KMS-11 (cell line): ENCODE data around the gene CD8A.
"Not testable (repeated sequence)": the region's sequence is repeated elsewhere in the genome, so short reads cannot be mapped to it uniquely, and the experiment has no call there.

Experiments used
- H2AFZ ChIP-seq: fragments of 200-600 bp; sonication (generic); 2 replicates; pipeline ENCODE4 v1.6.1; 2016; ENCODE audit warnings: antibody characterized with exemption, mixed run types, low read depth
- H3K27ac ChIP-seq: fragments of 200-600 bp; sonication (generic); 2 replicates; pipeline ENCODE4 v1.6.1; 2016; ENCODE audit warnings: mild to moderate bottlenecking, mixed run types
- H3K27me3 ChIP-seq: fragments of 200-600 bp; sonication (generic); 2 replicates; pipeline ENCODE4 v1.6.1; 2017; ENCODE audit warnings: mild to moderate bottlenecking, low read depth, mixed run types, moderate library complexity; ENCODE audit not compliant: insufficient read depth
- H3K36me3 ChIP-seq: fragments of 200-600 bp; sonication (generic); 2 replicates; pipeline ENCODE4 v1.6.1; 2017; ENCODE audit warnings: mild to moderate bottlenecking, mixed run types; ENCODE audit not compliant: insufficient read depth
- H3K4me1 ChIP-seq: fragments of 200-600 bp; sonication (generic); 2 replicates; pipeline ENCODE4 v1.6.1; 2016; ENCODE audit warnings: mild to moderate bottlenecking, low read depth, mixed run types; ENCODE audit not compliant: poor library complexity, severe bottlenecking
- H3K4me2 ChIP-seq: fragments of 200-600 bp; sonication (generic); 2 replicates; pipeline ENCODE4 v1.7.0; 2016; ENCODE audit warnings: mild to moderate bottlenecking, mixed run types
- H3K4me3 ChIP-seq: fragments of 200-600 bp; sonication (generic); IDR thresholded peaks from 2 replicates; pipeline ENCODE4 v1.6.1; 2017; ENCODE audit warnings: low read depth, low read length, mixed read lengths; ENCODE audit not compliant: insufficient read depth
- H3K79me2 ChIP-seq: fragments of 200-600 bp; sonication (generic); 2 replicates; pipeline ENCODE4 v1.6.1; 2016; ENCODE audit warnings: low read depth, mixed run types; ENCODE audit not compliant: insufficient read depth
- H3K9ac ChIP-seq: fragments of 200-600 bp; sonication (generic); 2 replicates; pipeline ENCODE4 v1.6.1; 2016; ENCODE audit warnings: mild to moderate bottlenecking, mixed run types
- H4K20me1 ChIP-seq: fragments of 200-600 bp; sonication (generic); 2 replicates; pipeline ENCODE4 v1.6.1; 2016; ENCODE audit warnings: mild to moderate bottlenecking, mixed run types; ENCODE audit not compliant: insufficient read depth
- CTCF ChIP-seq: fragments of 200-600 bp; sonication (generic); conservative IDR thresholded peaks from 2 replicates; pipeline ENCODE4 v1.6.1; 2017; ENCODE audit warnings: low read depth, mild to moderate bottlenecking, antibody characterized with exemption, low read length, moderate library complexity, mixed read lengths

Gene CD8A

GRCh38 chr2:86746939-86747338, 43.8 kb downstream of the CD8A start:
- Histone ChIP-seq H3K4me3 (no peak overlapping the region), H3K9ac (no peak overlapping the region), H3K27ac (no peak overlapping the region), H4K20me1 (no peaks in the 10 kb centered on the region), H3K79me2 (peaks cover 8% of the 10 kb centered on the region; the same call in 1 of the 2 replicates), H3K27me3 (no peaks in the 10 kb centered on the region), H2AFZ (no peak overlapping the region), H3K4me2 (no peak overlapping the region), H3K36me3 (peaks cover 14% of the 10 kb centered on the region; the same call in 1 of the 2 replicates), H3K4me1 (peaks cover 29% of the 10 kb centered on the region)
- no peak for TF ChIP-seq CTCF

GRCh38 chr2:86744152-86744551, 46.6 kb downstream of the CD8A start:
- no peak overlapping the region for H3K4me3 ChIP-seq
- no peaks in the 10 kb centered on the region for H4K20me1 ChIP-seq
- no peaks in the 10 kb centered on the region for H3K27me3 ChIP-seq
- no peak for TF ChIP-seq CTCF
- H3K36me3 ChIP-seq: peaks cover 7% of the 10 kb centered on the region; the same call in 1 of the 2 replicates
- H3K4me1 ChIP-seq: peaks cover 20% of the 10 kb centered on the region
- no peak overlapping the region for H3K9ac ChIP-seq
- H3K4me2 ChIP-seq: no peak overlapping the region
- H3K79me2 ChIP-seq: peaks cover 8% of the 10 kb centered on the region; the same call in 1 of the 2 replicates
- no peak overlapping the region for H2AFZ ChIP-seq
- no peak overlapping the region for H3K27ac ChIP-seq

GRCh38 chr2:86741889-86742498, 48.7 kb downstream of the CD8A start:
- not testable (repeated sequence) for H3K79me2 ChIP-seq, H2AFZ ChIP-seq, H4K20me1 ChIP-seq, H3K9ac ChIP-seq, H3K27ac ChIP-seq, H3K27me3 ChIP-seq, H3K36me3 ChIP-seq, H3K4me3 ChIP-seq, H3K4me1 ChIP-seq, H3K4me2 ChIP-seq

- not testable (repeated sequence) for H3K9ac ChIP-seq, H3K36me3 ChIP-seq, H3K79me2 ChIP-seq, H2AFZ ChIP-seq, H3K27me3 ChIP-seq, H3K27ac ChIP-seq, H3K4me3 ChIP-seq, H3K4me1 ChIP-seq, H4K20me1 ChIP-seq, H3K4me2 ChIP-seq
Measured at GRCh38 chr2:86739889-86740288, 50.8 kb downstream of the CD8A start.

GRCh38 chr2:86739485-86739884, 51.2 kb downstream of the CD8A start:
- H3K4me3 ChIP-seq, H3K36me3 ChIP-seq, H3K27me3 ChIP-seq, H3K9ac ChIP-seq, H3K79me2 ChIP-seq, H2AFZ ChIP-seq, H3K4me2 ChIP-seq, H3K4me1 ChIP-seq, H3K27ac ChIP-seq, H4K20me1 ChIP-seq: not testable (repeated sequence)

GRCh38 chr2:86734896-86735295, 55.8 kb downstream of the CD8A start:
- H3K27me3 ChIP-seq, H3K79me2 ChIP-seq, H3K9ac ChIP-seq: not testable (repeated sequence)

More at GRCh38 chr2:86734896-86735295, 55.8 kb downstream of the CD8A start:
- not testable (repeated sequence) for H3K4me2 ChIP-seq, H3K36me3 ChIP-seq, H2AFZ ChIP-seq, H3K27ac ChIP-seq, H4K20me1 ChIP-seq, H3K4me3 ChIP-seq, H3K4me1 ChIP-seq
